ENCODE results near the gene DCUN1D2.
A peak's percentile ranks its signal among the peaks of the same experiment; 100 is the strongest.

The DCUN1D2 gene

DNA sequence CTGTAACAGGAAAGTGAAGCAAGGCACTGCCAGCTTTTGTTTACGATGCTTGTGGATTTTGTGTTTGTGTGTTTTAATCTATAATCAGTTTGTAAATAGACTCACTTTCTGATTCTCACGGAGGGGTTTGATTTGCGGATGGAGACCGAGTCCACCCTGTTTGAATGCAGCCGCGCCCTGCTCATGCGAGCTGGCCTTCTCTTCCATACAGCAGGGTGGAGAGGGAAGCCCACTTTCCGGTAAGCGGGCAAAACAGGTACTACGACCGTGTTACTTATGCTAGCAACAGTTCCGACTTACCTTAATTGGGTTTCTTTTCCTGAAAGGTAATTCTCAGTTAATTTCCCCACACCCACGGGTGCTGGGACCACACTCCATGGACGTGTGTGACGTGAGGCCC is 70.3 kb downstream of the DCUN1D2 start:
- Histone ChIP-seq H3K9me3 (ENCODE audit: control insufficient read depth, low read length) (no peaks in the 10 kb centered on the region), H3K4me3 (ENCODE audit: low read length) (no peak overlapping the region), H3K4me1 (ENCODE audit: control insufficient read depth, insufficient read depth, low read length) (peaks cover 8% of the 10 kb centered on the region), H3K36me3 (ENCODE audit: control insufficient read depth, insufficient read depth, low read length, severe bottlenecking) (no peaks in the 10 kb centered on the region), H3K27me3 (replicated peaks; ENCODE audit: control insufficient read depth, insufficient read depth, low read length) (peaks cover 22% of the 10 kb centered on the region), H3K9ac (ENCODE audit: low read length) (no peak overlapping the region)
- DNase-seq (ENCODE audit: low read depth), result no peak

DNA sequence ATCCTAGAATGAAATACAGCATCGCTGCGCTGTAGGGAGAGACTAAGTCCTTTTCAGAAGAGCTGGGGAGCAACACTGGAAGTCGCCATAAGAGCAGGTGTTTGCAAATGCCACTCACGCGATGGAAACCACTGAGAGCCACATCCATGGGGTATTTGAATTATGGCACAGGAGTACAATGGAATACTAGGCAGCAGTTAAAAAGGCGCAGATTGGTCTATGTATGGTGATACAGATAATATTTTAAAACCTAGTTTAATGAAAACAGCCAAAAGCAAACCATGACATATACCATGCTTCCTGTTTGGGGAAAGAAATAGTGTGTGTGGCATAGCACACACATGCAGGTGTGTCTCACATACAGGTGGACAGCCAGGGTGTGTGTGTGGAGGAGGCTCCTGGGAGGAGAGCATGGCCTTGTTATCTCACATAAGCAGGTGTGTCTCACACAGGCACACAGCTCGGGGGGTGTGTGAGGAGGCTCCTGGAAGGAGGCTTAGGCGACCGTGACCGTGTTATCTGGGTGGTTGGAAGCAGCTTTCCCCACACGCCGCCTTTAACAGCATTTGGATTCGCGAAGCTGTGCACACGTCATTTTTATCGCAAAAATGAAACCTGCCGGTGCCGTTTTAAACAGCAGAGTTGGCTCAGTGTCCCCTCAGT is 70.8 kb downstream of the DCUN1D2 start:
- Histone ChIP-seq H3K27me3 (replicated peaks; ENCODE audit: control insufficient read depth, insufficient read depth, low read length) (peaks cover 22% of the 10 kb centered on the region), H3K9ac (ENCODE audit: low read length) (no peak overlapping the region), H3K4me3 (ENCODE audit: low read length) (no peak overlapping the region), H3K9me3 (ENCODE audit: control insufficient read depth, low read length) (no peaks in the 10 kb centered on the region), H3K4me1 (ENCODE audit: control insufficient read depth, insufficient read depth, low read length) (peaks cover 8% of the 10 kb centered on the region), H3K36me3 (ENCODE audit: control insufficient read depth, insufficient read depth, low read length, severe bottlenecking) (no peaks in the 10 kb centered on the region)
- DNase-seq (ENCODE audit: low read depth), result no peak

DNA sequence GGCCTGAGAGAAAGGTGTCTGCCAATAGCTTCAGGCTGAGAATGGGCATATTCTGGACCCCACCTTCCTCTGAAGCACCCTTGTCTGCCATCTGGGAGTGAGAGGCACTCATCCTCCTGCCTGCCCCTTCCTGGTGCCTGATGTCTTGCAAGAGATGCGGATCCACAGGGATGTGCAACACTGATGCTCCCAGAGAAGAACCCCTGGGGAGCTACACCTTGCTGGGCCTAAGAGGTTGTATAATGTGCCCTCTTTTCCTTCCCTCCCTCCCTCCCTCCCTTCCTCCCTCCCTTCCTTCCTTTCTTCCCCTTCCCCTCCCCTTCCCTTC is 71.8 kb downstream of the DCUN1D2 start:
- no peaks in the 10 kb centered on the region for H3K9me3 ChIP-seq (ENCODE audit: control insufficient read depth, low read length)
- no peak overlapping the region for H3K4me3 ChIP-seq (ENCODE audit: low read length)
- H3K4me1 ChIP-seq (ENCODE audit: control insufficient read depth, insufficient read depth, low read length), result peaks cover 8% of the 10 kb centered on the region
- peaks cover 22% of the 10 kb centered on the region for H3K27me3 ChIP-seq (replicated peaks; ENCODE audit: control insufficient read depth, insufficient read depth, low read length)
- DNase-seq (ENCODE audit: low read depth), result no peak
- H3K36me3 ChIP-seq (ENCODE audit: control insufficient read depth, insufficient read depth, low read length, severe bottlenecking), result no peaks in the 10 kb centered on the region
- H3K9ac ChIP-seq (ENCODE audit: low read length), result no peak overlapping the region

DNA sequence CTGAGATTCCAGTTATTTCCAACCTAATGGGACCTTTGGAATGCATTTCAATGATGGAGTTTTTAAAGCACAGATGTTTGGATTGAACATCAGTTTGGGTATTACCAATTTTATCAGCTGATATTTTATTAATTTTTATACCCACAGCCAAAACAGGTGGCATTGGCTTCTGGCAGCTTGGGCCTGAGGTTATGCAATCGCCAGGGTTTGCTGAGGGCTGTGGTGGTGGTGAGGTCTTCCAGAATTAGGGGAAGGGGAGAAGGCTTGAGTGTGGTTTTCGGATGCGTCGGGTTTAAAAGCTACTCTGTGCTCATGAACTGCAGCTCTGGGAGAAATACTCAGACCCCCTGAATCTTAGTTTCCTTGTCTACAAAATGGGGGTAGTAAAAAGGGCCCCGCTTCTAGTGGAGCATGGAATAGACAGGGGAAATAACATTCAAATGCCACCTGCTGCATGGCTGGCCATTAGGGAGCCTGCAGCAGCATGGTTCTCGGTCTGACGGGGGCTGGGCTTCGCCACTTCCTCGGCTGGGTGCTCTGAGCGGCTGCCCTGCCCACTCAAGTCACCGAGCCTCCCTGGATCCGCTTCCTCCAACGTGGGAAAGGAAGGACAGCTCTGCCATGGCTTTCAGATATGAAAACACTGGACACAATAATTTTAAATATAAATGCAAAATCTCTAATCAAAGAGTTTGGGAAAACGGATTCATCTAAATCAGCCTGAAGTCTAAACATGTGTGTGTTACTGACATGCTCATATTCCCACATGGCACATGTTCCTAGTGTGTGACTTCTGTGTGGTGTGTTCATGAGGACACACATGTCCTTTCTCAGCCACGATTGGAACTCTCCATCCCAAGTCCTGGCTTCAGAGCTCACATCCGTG is 72.4 kb downstream of the DCUN1D2 start:
- Histone ChIP-seq H3K36me3 (ENCODE audit: control insufficient read depth, insufficient read depth, low read length, severe bottlenecking) (no peaks in the 10 kb centered on the region), H3K9ac (ENCODE audit: low read length) (no peak overlapping the region), H3K4me1 (ENCODE audit: control insufficient read depth, insufficient read depth, low read length) (peaks cover 8% of the 10 kb centered on the region), H3K4me3 (ENCODE audit: low read length) (no peak overlapping the region), H3K27me3 (replicated peaks; ENCODE audit: control insufficient read depth, insufficient read depth, low read length) (peaks cover 22% of the 10 kb centered on the region), H3K9me3 (ENCODE audit: control insufficient read depth, low read length) (no peaks in the 10 kb centered on the region)
- DNase-seq (ENCODE audit: low read depth), result no peak

DNA sequence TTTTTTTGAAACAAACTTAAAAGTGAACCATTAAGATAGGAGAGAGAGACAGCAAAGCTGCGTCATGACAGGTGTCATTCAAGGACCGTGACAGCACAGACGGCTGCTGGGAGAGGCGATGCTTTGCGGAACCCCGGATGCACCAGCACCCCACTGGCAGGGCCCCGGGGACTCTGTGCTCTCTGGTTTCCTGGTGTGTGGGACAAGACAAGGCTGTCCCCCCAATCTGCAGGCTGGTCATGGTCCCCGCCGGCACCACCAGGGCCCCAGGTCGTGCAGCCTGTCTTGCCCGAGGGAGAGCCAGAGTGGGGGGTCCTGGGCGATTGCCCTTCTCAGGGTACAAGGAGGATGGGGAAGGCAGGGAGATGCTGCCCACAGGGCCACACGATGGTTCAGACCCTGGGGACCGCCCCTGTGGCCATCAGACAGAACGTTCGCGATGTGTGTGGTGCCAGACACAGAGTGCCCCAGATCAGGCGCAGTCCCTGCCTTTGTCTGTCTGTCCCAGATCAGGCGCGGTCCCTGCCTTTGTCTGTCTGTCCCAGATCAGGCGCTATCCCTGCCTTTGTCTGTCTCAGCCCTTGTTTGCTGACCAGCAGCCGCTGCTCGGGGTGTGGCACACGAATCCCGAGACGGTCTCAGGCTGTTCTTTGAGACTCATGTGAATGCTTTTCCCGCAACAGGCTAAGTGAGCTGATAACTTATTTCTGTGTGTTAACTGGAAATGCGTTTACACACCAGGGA is 73.3 kb downstream of the DCUN1D2 start:
- no peaks in the 10 kb centered on the region for H3K36me3 ChIP-seq (ENCODE audit: control insufficient read depth, insufficient read depth, low read length, severe bottlenecking)
- H3K4me1 ChIP-seq (ENCODE audit: control insufficient read depth, insufficient read depth, low read length), result peaks cover 8% of the 10 kb centered on the region
- H3K9me3 ChIP-seq (ENCODE audit: control insufficient read depth, low read length), result no peaks in the 10 kb centered on the region
- H3K9ac ChIP-seq (ENCODE audit: low read length), result no peak overlapping the region
- DNase-seq (ENCODE audit: low read depth), result no peak
- H3K4me3 ChIP-seq (ENCODE audit: low read length), result no peak overlapping the region
- peaks cover 22% of the 10 kb centered on the region for H3K27me3 ChIP-seq (replicated peaks; ENCODE audit: control insufficient read depth, insufficient read depth, low read length)

DNA sequence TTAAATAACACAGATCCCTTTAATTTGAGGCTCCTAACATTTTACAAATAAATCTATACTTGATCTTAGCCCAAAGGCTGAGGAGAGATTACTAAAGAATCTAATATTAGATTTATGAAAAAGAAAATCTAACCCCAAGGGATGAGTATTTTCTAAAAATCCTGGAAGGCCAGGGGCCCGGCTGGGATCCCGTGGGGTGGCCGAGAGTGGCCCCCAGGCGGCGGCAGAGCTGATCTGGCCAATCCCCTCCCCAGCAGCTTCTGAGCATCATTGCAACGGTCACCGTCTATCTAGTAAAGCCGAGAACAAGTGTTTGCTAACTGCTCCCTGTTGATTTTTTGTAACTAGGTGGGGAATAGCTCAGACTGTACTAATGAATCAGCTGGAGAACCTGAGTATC is 74.7 kb downstream of the DCUN1D2 start:
- Histone ChIP-seq H3K27me3 (replicated peaks; ENCODE audit: control insufficient read depth, insufficient read depth, low read length) (peaks cover 22% of the 10 kb centered on the region), H3K4me3 (ENCODE audit: low read length) (no peak overlapping the region), H3K9ac (ENCODE audit: low read length) (no peak overlapping the region), H3K9me3 (ENCODE audit: control insufficient read depth, low read length) (no peaks in the 10 kb centered on the region), H3K4me1 (ENCODE audit: control insufficient read depth, insufficient read depth, low read length) (peaks cover 12% of the 10 kb centered on the region), H3K36me3 (ENCODE audit: control insufficient read depth, insufficient read depth, low read length, severe bottlenecking) (no peaks in the 10 kb centered on the region)
- DNase-seq (ENCODE audit: low read depth), result no peak

DNA sequence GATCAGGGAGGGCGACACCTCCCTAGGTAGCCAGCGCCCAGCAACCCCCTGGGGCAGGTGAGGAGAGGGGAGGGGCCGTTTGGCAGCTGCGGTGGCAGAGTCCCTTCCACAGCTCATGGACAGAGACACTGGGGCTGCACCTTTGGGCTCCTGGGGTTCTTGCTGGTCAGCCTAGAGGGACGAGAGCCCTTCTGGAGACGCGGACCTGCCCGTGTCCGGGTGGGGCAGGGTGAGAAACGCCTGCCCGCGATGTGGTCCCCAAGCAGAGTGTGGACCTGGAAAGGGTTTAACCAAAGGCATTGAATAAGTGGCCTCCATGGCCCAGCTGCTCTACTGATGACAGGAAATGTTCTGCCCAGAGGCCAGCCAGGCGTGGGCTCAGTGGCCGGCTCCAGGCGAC is 75.5 kb downstream of the DCUN1D2 start:
- Histone ChIP-seq H3K9ac (ENCODE audit: low read length) (no peak overlapping the region), H3K36me3 (ENCODE audit: control insufficient read depth, insufficient read depth, low read length, severe bottlenecking) (no peaks in the 10 kb centered on the region), H3K27me3 (replicated peaks; ENCODE audit: control insufficient read depth, insufficient read depth, low read length) (peaks cover 22% of the 10 kb centered on the region), H3K4me3 (ENCODE audit: low read length) (no peak overlapping the region), H3K9me3 (ENCODE audit: control insufficient read depth, low read length) (no peaks in the 10 kb centered on the region), H3K4me1 (ENCODE audit: control insufficient read depth, insufficient read depth, low read length) (peaks cover 14% of the 10 kb centered on the region)
- DNase-seq (ENCODE audit: low read depth), result no peak

DNA sequence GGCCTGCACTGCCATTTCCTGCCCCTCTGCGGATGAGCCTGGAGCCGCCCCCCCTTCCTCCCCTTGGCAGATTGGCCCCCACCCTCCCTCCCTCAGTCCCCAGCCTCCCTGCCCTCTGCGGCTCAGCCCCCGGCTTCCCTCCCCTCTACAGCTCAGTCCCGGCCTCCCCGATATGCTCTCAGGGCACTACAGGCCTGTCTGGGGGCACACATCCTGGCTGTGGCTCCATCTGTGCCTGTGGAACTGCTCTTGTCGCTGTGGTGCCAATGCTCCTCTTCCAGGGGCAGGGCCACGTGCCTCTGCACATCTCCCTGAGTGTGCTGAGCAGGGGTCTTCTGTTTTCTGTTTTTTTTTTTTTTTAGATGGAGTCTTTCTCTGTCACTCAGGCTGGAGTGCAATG is 76.2 kb downstream of the DCUN1D2 start:
- no peak overlapping the region for H3K4me3 ChIP-seq (ENCODE audit: low read length)
- H3K36me3 ChIP-seq (ENCODE audit: control insufficient read depth, insufficient read depth, low read length, severe bottlenecking), result no peaks in the 10 kb centered on the region
- H3K9ac ChIP-seq (ENCODE audit: low read length), result peak overlapping the region; percentile 30
- H3K27me3 ChIP-seq (replicated peaks; ENCODE audit: control insufficient read depth, insufficient read depth, low read length), result peaks cover 22% of the 10 kb centered on the region
- peaks cover 14% of the 10 kb centered on the region for H3K4me1 ChIP-seq (ENCODE audit: control insufficient read depth, insufficient read depth, low read length)
- no peak for DNase-seq (ENCODE audit: low read depth)
- H3K9me3 ChIP-seq (ENCODE audit: control insufficient read depth, low read length), result no peaks in the 10 kb centered on the region

DNA sequence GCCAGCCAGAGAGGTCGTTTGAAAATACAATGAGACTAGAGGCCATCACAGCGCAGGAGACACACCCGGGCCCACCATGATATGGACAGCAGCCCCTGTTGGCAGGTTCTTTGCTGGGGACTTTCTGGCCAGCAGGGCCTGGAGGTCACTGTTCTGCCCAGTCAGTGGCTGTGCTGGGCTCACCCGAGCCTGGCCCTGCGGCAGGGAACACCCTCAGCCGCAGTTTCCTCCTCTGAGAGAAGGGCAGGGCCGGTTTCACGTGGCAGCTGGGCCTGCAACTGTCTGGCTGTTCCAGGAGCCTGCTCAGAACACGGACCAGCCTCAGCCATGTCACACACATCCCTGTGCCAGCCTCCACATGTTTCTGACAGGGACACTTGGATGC is 76.6 kb downstream of the DCUN1D2 start:
- peaks cover 22% of the 10 kb centered on the region for H3K27me3 ChIP-seq (replicated peaks; ENCODE audit: control insufficient read depth, insufficient read depth, low read length)
- no peaks in the 10 kb centered on the region for H3K36me3 ChIP-seq (ENCODE audit: control insufficient read depth, insufficient read depth, low read length, severe bottlenecking)
- H3K9me3 ChIP-seq (ENCODE audit: control insufficient read depth, low read length), result no peaks in the 10 kb centered on the region
- no peak overlapping the region for H3K4me3 ChIP-seq (ENCODE audit: low read length)
- H3K4me1 ChIP-seq (ENCODE audit: control insufficient read depth, insufficient read depth, low read length), result peaks cover 14% of the 10 kb centered on the region
- H3K9ac ChIP-seq (ENCODE audit: low read length), result peak overlapping the region; percentile 30
- DNase-seq (ENCODE audit: low read depth), result no peak

DNA sequence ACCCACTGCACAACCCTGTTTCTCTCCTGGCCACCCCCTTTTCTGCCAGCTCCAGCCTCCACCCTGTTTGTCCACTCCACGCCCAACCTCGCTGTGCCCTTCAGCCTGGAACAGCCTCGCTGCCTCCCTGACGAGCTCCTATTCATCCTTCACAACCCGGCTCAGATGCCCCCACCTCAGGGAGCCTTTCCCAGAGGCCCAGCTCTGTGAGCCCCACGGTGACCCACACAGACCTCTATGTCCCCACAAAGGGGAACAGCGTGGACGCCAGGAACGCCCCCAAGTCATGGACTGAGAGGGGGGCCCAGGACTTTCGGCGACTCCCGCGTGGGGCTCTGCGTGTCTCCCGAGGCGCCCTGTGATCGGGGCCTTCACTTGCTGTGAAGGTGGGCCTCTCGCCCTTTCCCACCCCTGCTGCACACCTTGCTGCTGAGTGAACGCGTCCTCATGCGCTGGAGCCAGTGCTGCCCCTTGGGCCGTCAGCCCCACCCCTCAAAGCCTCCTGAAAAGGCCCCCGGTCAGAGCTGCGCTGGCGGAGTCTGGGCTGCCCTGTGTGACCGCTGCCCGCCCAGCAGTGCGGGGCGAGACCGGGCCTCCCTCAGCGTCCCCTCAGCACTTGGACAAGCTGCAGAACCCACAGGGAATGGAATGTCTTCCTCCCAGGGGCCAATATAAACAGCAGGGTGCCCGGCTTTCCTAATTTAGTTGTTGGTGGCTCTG is 77.2 kb downstream of the DCUN1D2 start:
- H3K9ac ChIP-seq (ENCODE audit: low read length), result peak overlapping the region; percentile 30
- no peaks in the 10 kb centered on the region for H3K9me3 ChIP-seq (ENCODE audit: control insufficient read depth, low read length)
- peaks cover 17% of the 10 kb centered on the region for H3K27me3 ChIP-seq (replicated peaks; ENCODE audit: control insufficient read depth, insufficient read depth, low read length)
- peaks cover 16% of the 10 kb centered on the region for H3K4me1 ChIP-seq (ENCODE audit: control insufficient read depth, insufficient read depth, low read length)
- no peak for DNase-seq (ENCODE audit: low read depth)
- H3K4me3 ChIP-seq (ENCODE audit: low read length), result no peak overlapping the region
- H3K36me3 ChIP-seq (ENCODE audit: control insufficient read depth, insufficient read depth, low read length, severe bottlenecking), result no peaks in the 10 kb centered on the region

DNA sequence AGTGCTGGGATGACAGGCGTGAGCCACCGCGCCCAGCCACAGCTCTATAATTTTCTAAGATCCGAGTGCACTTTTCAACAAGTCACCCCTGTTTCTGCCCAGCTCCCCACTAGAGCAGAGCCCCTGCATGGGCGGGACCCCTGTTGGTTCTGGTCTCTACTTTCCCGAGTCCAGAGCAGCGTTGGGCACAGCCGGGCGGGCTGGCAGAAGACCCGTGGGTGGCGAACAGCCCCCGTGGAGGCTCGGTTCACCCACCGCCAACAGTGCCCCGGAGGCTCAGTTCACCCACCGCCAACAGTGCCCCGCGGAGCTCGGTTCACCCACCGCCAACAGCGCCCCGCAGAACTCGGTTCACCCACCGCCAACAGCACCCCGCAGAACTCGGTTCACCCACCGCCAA is 78.1 kb downstream of the DCUN1D2 start:
- Histone ChIP-seq H3K4me1 (ENCODE audit: control insufficient read depth, insufficient read depth, low read length) (peaks cover 18% of the 10 kb centered on the region), H3K27me3 (replicated peaks; ENCODE audit: control insufficient read depth, insufficient read depth, low read length) (peaks cover 9% of the 10 kb centered on the region), H3K9me3 (ENCODE audit: control insufficient read depth, low read length) (no peaks in the 10 kb centered on the region), H3K9ac (ENCODE audit: low read length) (no peak overlapping the region), H3K4me3 (ENCODE audit: low read length) (no peak overlapping the region), H3K36me3 (ENCODE audit: control insufficient read depth, insufficient read depth, low read length, severe bottlenecking) (no peaks in the 10 kb centered on the region)
- DNase-seq (ENCODE audit: low read depth), result no peak

Data from adipocyte (in vitro differentiated cells).